HPDE6-E6E7 (cell line): Measurements from ENCODE around the gene EIF3CL.
"Not testable (repeated sequence)": the region's sequence is repeated elsewhere in the genome, so short reads cannot be mapped to it uniquely, and the experiment has no call there.

Source experiments
- DNase-seq: peaks from one replicate; pipeline ENCODE4 v3.0.0; 2011; ENCODE audit warnings: missing footprints; ENCODE audit errors: extremely low spot score

The EIF3CL gene

GRCh38 chr16:28362600-28362999 is 41.0 kb downstream of the EIF3CL start:
- DNase-seq: not testable (repeated sequence)

GRCh38 chr16:28338230-28338629 is 65.4 kb downstream of the EIF3CL start:
- not testable (repeated sequence) for DNase-seq

- DNase-seq: not testable (repeated sequence)
These were observed 66.5 kb downstream of the EIF3CL start for GRCh38 chr16:28336940-28337710.

GRCh38 chr16:28335678-28336077 is 68.0 kb downstream of the EIF3CL start:
- DNase-seq: not testable (repeated sequence)

GRCh38 chr16:28332632-28333031 is 71.0 kb downstream of the EIF3CL start:
- not testable (repeated sequence) for DNase-seq

- DNase-seq: not testable (repeated sequence)
These were observed 72.7 kb downstream of the EIF3CL start for GRCh38 chr16:28330981-28331380.

- not testable (repeated sequence) for DNase-seq
These were observed 73.4 kb downstream of the EIF3CL start for GRCh38 chr16:28330232-28330631.
